HG03196 (cell line): ENCODE measurements around the gene RPS15.
"Not testable (repeated sequence)": the region's sequence is repeated elsewhere in the genome, so short reads cannot be mapped to it uniquely, and the experiment has no call there.

Experiments
- ATAC-seq: cut with Tn5 transposase; IDR thresholded peaks from one replicate; pipeline ENCODE4 v1.9.1; 2021; ENCODE audit not compliant: unreplicated experiment

Gene RPS15

GRCh38 chr19:1467490-1468273 is 29.5 kb downstream of the RPS15 start:
- no peak for ATAC-seq

- ATAC-seq: no peak
Observed at GRCh38 chr19:1468274-1468820, 30.2 kb downstream of the RPS15 start.

GRCh38 chr19:1468821-1469254 is 30.6 kb downstream of the RPS15 start:
- no peak for ATAC-seq

GRCh38 chr19:1469255-1470054 is 31.3 kb downstream of the RPS15 start:
- ATAC-seq: no peak

- ATAC-seq: no peak
Observed at GRCh38 chr19:1470055-1470304, 31.8 kb downstream of the RPS15 start.

GRCh38 chr19:1470305-1471009 is 32.3 kb downstream of the RPS15 start:
- ATAC-seq: no peak

- no peak for ATAC-seq
Observed at GRCh38 chr19:1471010-1471514, 32.9 kb downstream of the RPS15 start.

- ATAC-seq: no peak
Observed at GRCh38 chr19:1471515-1472160, 33.4 kb downstream of the RPS15 start.

GRCh38 chr19:1472231-1473084 is 34.3 kb downstream of the RPS15 start:
- no peak for ATAC-seq

GRCh38 chr19:1473085-1473851 is 35.1 kb downstream of the RPS15 start:
- ATAC-seq: no peak

GRCh38 chr19:1474011-1474764 is 36.0 kb downstream of the RPS15 start:
- no peak for ATAC-seq

GRCh38 chr19:1474765-1475351 is 36.7 kb downstream of the RPS15 start:
- no peak for ATAC-seq

GRCh38 chr19:1475751-1476437 is 37.7 kb downstream of the RPS15 start:
- no peak for ATAC-seq

GRCh38 chr19:1477056-1477455 is 38.9 kb downstream of the RPS15 start:
- ATAC-seq: not testable (repeated sequence)

GRCh38 chr19:1478934-1479707 is 40.9 kb downstream of the RPS15 start, which contains the start of gene C19orf25:
Gene C19orf25, minus strand, starts transcription at chr19:1479215. Its CDS starts 312 bp downstream, at chr19:1478903.
- ATAC-seq: peak; percentile 85

- no peak for ATAC-seq
Observed at GRCh38 chr19:1481224-1481892, 43.2 kb downstream of the RPS15 start.
